Spinal cord (tissue), 10 donors: ENCODE measurements around the gene PAX5. TPM values are rescaled to one million over a fixed set of nuclear protein-coding genes. Genes with fewer than 3 reads are reported as not detected.
"Not testable (repeated sequence)": the region's sequence is repeated elsewhere in the genome, so short reads cannot be mapped to it uniquely, and the experiment has no call there.

ENCODE experiments used
- DNase-seq, 6 donors: peaks; one replicate each; pipeline versions ENCODE4 v3.0.0 to v3.0.0-alpha.2; 2013 to 2015; ENCODE audit warnings: low spot score in 6 of 6, low read depth in 4 of 6
- H3K27ac ChIP-seq: one replicate; pipeline ENCODE4 v1.5.1; 2013; ENCODE audit warnings: low read depth, low read length, control low read depth
- H3K27me3 ChIP-seq: one replicate; pipeline ENCODE4 v1.6.1; 2013; ENCODE audit warnings: low read length; ENCODE audit not compliant: control insufficient read depth, insufficient read depth
- H3K36me3 ChIP-seq: one replicate; pipeline ENCODE4 v1.6.1; 2013; ENCODE audit warnings: low read length; ENCODE audit not compliant: control insufficient read depth, insufficient read depth
- H3K4me1 ChIP-seq: one replicate; pipeline ENCODE4 v1.6.1; 2013; ENCODE audit warnings: low read length; ENCODE audit not compliant: control insufficient read depth, insufficient read depth
- H3K4me3 ChIP-seq: one replicate; pipeline ENCODE4 v1.5.1; 2013; ENCODE audit warnings: low read depth, low read length, control low read depth
- H3K9me3 ChIP-seq: one replicate; pipeline ENCODE4 v1.6.1; 2013; ENCODE audit warnings: low read length; ENCODE audit not compliant: control insufficient read depth, insufficient read depth
- WGBS: methylation state at CpG from one replicate; pipeline ENCODE4 v1.1.5; 2013; ENCODE audit warnings: missing lambda C conversion rate; ENCODE audit not compliant: insufficient coverage; 5-methylcytosine and 5-hydroxymethylcytosine counted together
- polyA plus RNA-seq, 2 donors: library from polyadenylated mRNA; unstranded; fragments of 120-200 nt; gene quantifications; one replicate each; pipeline ENCODE4 v1.2.1, GENCODE V29; 2013; ENCODE audit not compliant: insufficient read length in 2 of 2
- total RNA-seq, 2 donors: library from RNA; depleted of rRNA in 1 of 2; stranded (reverse); fragments of 120-200 nt in 1 of 2; fragments of >200 nt in 1 of 2; gene quantifications; one replicate each; pipeline versions ENCODE4 v1.2.3 to v1.2.4, GENCODE V29; 2013 to 2014
- donor health status: healthy.

Gene PAX5
- total and polyA plus RNA-seq, 4 donors: 0.89 to 2.6 (median 1.1) TPM

DNA sequence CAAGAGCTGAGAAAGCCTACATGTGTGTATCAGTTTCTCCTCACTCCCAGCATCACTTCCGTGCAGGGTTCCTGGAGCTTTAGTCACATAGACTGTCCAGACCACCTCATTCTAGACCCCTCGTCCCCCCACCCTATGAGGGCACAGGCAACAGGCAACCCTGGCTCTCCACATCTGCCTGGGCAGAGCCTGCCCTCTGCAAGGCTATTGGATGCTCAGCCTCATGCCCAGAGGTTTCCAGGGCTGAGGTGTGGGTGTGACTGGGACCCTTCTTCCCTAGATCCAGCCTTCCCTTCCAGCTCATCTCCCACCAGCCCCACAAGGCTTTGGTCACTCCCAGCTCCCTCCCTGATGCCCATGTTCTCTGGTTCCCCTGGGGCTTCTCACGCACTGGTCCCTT, 161.4 kb downstream of the PAX5 start:
- 80% methylated on average over 2 of the region's 3 CpGs for WGBS
- Histone ChIP-seq H3K27me3 (peaks cover 6% of the 10 kb centered on the region), H3K4me1 (peaks cover 14% of the 10 kb centered on the region), H3K36me3 (no peaks in the 10 kb centered on the region), H3K4me3 (no peak overlapping the region), H3K9me3 (no peaks in the 10 kb centered on the region), H3K27ac (no peak overlapping the region)
- no peak for DNase-seq

GRCh38 chr9:36871606-36872005, 162.5 kb downstream of the PAX5 start:
- DNase-seq: no peak
- WGBS: no CpG with 5 or more reads among the region's 2 CpGs

GRCh38 chr9:36870960-36871359, 163.1 kb downstream of the PAX5 start:
- H3K4me3 ChIP-seq: no peak overlapping the region
- peaks cover 6% of the 10 kb centered on the region for H3K27me3 ChIP-seq
- no peaks in the 10 kb centered on the region for H3K9me3 ChIP-seq
- H3K27ac ChIP-seq: no peak overlapping the region
- peaks cover 14% of the 10 kb centered on the region for H3K4me1 ChIP-seq
- peak in 1 of 6 donors; percentile 27 for DNase-seq
- no peaks in the 10 kb centered on the region for H3K36me3 ChIP-seq
- 30% methylated on average over 7 of the region's 7 CpGs for WGBS

More at GRCh38 chr9:36871606-36872005, 162.5 kb downstream of the PAX5 start:
- Histone ChIP-seq H3K4me1 (peaks cover 14% of the 10 kb centered on the region), H3K9me3 (no peaks in the 10 kb centered on the region), H3K36me3 (no peaks in the 10 kb centered on the region), H3K4me3 (no peak overlapping the region), H3K27ac (no peak overlapping the region), H3K27me3 (peaks cover 6% of the 10 kb centered on the region)

GRCh38 chr9:36869605-36870004, 164.5 kb downstream of the PAX5 start:
- not testable (repeated sequence) for H3K9me3 ChIP-seq

DNA sequence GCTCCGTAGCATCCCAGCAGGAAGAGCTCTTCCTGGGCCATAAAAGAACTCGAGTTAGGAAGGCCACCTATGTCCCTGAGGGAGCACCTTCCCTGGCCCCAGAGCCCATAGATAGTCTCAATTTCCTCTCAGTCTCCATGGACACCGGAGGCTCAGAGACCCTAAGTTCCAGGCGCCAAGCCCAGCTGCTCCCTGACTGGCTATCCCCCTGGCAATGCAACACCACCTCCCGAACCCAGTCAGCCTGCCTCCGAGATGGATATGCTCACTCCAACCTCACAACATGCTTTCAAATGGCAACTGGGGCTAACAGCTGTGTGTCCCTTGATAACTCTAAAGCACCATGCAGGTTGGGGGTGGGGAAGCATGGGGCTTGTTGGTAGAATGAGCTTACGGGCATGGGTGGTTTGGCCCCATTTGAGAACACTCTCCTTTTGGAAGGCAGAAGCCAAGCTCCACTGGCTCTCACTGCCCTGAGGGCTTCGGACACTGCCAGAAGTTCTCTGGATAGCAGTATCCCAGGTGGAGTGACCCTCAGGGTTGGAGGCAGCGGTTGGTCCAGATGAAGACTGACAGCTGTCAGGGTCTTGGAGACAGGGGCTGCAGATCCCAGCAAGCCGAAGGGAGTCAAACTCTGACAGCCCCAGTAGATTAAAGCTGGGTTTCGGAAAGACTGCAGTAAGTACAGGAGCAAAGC, 165.3 kb downstream of the PAX5 start:
- Histone ChIP-seq H3K9me3 (no peaks in the 10 kb centered on the region), H3K4me1 (peaks cover 29% of the 10 kb centered on the region), H3K36me3 (no peaks in the 10 kb centered on the region), H3K27ac (no peak overlapping the region), H3K4me3 (no peak overlapping the region), H3K27me3 (peaks cover 6% of the 10 kb centered on the region)
- DNase-seq: no peak
- WGBS: 70% methylated on average over 9 of the region's 11 CpGs

More at GRCh38 chr9:36869605-36870004, 164.5 kb downstream of the PAX5 start:
- not testable (repeated sequence) for DNase-seq, H3K27me3 ChIP-seq, H3K4me3 ChIP-seq, H3K27ac ChIP-seq, H3K36me3 ChIP-seq
- H3K4me1 ChIP-seq: peaks cover 23% of the 10 kb centered on the region
- 94% methylated on average over 1 of the region's 1 CpG for WGBS

DNA sequence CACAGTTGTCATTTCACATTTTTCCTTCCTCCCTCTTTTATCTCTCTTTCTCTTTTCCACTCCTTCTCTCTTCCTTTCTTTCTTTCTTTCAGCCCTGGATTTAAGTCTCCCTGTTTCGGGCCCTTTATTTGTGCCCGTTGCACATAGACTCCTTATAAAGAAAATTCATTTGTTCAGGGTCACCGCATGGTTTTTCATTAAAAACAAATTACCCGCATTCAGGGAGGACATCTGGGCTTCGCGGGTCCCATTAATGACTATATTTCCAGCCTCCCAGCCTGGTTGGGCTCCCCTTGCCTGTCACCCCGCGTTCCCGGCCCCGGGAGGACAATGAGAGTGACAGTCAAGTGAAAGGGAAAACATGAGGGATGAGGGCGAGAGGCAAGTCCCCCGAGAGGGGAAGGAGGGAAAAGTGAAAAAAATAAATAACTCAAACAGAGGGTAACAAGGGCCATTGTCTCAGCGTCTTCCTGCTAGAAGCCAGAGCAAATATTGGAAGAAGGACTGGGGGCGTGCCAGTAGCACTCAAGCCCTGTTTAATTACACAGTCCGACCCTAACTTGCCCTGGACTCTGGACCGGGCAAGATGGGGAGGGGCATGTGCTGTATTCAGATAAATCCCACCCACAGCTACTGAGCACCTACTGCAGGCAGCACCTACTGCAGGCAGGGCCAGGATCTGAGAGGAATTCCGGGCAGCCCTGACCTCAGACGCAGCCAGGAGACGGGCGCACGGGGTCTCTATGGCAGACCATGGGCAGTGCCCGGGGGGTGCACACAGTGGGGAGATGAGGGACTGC, 166.2 kb downstream of the PAX5 start:
- Histone ChIP-seq H3K4me1 (peaks cover 29% of the 10 kb centered on the region), H3K9me3 (no peaks in the 10 kb centered on the region), H3K36me3 (no peaks in the 10 kb centered on the region), H3K4me3 (no peak overlapping the region), H3K27me3 (peaks cover 6% of the 10 kb centered on the region), H3K27ac (no peak overlapping the region)
- 39% methylated on average over 14 of the region's 22 CpGs for WGBS
- peak in 2 of 6 donors; percentile 31 to 39 for DNase-seq

- 78% methylated on average over 5 of the region's 8 CpGs for WGBS
- Histone ChIP-seq H3K27ac (no peak overlapping the region), H3K27me3 (peaks cover 6% of the 10 kb centered on the region), H3K9me3 (no peaks in the 10 kb centered on the region), H3K4me1 (peaks cover 29% of the 10 kb centered on the region), H3K36me3 (no peaks in the 10 kb centered on the region), H3K4me3 (no peak overlapping the region)
- DNase-seq: no peak
Measured at GRCh38 chr9:36867241-36867640, 166.8 kb downstream of the PAX5 start.

GRCh38 chr9:36866840-36867239, 167.2 kb downstream of the PAX5 start:
- H3K4me1 ChIP-seq: peaks cover 29% of the 10 kb centered on the region
- no peak for DNase-seq
- H3K36me3 ChIP-seq: no peaks in the 10 kb centered on the region
- no peak overlapping the region for H3K27ac ChIP-seq
- WGBS: 79% methylated on average over 3 of the region's 7 CpGs
- H3K27me3 ChIP-seq: peaks cover 6% of the 10 kb centered on the region
- no peak overlapping the region for H3K4me3 ChIP-seq
- H3K9me3 ChIP-seq: no peaks in the 10 kb centered on the region

DNA sequence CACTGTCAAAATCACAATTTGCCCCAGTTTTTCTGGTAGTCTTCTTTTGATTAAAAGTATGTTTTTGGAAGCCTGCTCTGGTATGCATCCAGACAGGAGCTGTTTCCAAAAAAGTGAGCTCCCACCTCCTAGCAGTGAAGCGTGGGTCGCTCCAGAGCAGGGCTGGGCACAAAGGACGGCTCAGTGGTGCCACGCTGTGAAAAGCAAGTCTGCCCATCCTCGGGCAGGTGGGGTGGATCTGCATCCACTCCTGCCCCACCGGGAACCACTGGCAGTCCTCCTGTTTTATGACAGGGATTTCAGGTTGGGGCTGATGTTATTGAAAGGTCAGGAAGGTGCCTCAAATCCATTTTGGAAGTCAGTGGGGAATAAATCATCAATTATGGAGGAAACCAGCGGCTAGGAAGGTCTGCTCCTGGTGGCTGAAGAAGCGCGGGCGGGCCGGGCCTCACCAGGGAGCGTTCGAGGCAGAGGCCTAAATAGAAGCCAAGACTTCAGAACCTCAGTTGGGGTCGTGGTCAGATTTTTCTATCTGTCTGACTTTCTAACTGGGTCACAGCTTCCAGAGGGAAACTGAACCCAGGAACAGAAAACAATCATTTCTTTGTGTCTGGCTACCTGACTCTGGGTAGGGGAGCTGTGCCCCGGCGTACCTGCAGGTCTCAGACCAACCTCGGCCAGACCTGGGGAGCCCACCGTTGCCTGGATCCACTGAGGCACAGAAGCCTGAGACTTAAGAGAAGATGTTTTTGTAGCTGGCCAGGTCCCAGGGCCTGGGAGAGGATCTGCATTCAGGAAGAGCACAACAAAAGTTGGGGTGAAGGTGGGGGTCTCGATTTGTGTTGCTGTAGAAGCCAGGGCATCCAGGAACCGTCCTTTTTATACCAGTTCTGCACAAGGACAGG, 168.1 kb downstream of the PAX5 start:
- Histone ChIP-seq H3K4me3 (no peak overlapping the region), H3K36me3 (no peaks in the 10 kb centered on the region), H3K9me3 (no peaks in the 10 kb centered on the region), H3K27me3 (peaks cover 6% of the 10 kb centered on the region), H3K4me1 (peaks cover 29% of the 10 kb centered on the region), H3K27ac (no peak overlapping the region)
- DNase-seq: no peak
- WGBS: 83% methylated on average over 20 of the region's 20 CpGs
